8988T (cell line): Measurements from ENCODE around the gene RXRA.

Source experiments
- DNase-seq: peaks from one replicate; pipeline ENCODE4 v3.0.0; 2011

The RXRA gene

GRCh38 chr9:134313470-134313869 is 12.8 kb upstream of the RXRA start:
- no peak for DNase-seq

- no peak for DNase-seq
Observed at GRCh38 chr9:134314039-134314949, 12.0 kb upstream of the RXRA start.

GRCh38 chr9:134314950-134315715 is 11.1 kb upstream of the RXRA start:
- DNase-seq = no peak

- DNase-seq = no peak
Observed at GRCh38 chr9:134315716-134316448, 10.4 kb upstream of the RXRA start.

- DNase-seq = no peak
Observed at GRCh38 chr9:134316449-134317160, 9.7 kb upstream of the RXRA start.

GRCh38 chr9:134317400-134317789 is 8.9 kb upstream of the RXRA start:
- no peak for DNase-seq

- DNase-seq = no peak
Observed at GRCh38 chr9:134317790-134318414, 8.4 kb upstream of the RXRA start.

GRCh38 chr9:134318481-134318891 is 7.8 kb upstream of the RXRA start:
- no peak for DNase-seq

- DNase-seq = no peak
Observed at GRCh38 chr9:134318941-134319305, 7.3 kb upstream of the RXRA start.

- no peak for DNase-seq
Observed at GRCh38 chr9:134319306-134320125, 6.7 kb upstream of the RXRA start.

GRCh38 chr9:134320126-134320867 is 6.0 kb upstream of the RXRA start:
- no peak for DNase-seq

GRCh38 chr9:134320868-134321471 is 5.3 kb upstream of the RXRA start:
- no peak for DNase-seq

- no peak for DNase-seq
Observed at GRCh38 chr9:134321531-134321930, 4.7 kb upstream of the RXRA start.

GRCh38 chr9:134321946-134322741 is 4.1 kb upstream of the RXRA start:
- no peak for DNase-seq

GRCh38 chr9:134322781-134323241 is 3.4 kb upstream of the RXRA start:
- DNase-seq = no peak

- no peak for DNase-seq
Observed at GRCh38 chr9:134323741-134324358, 2.4 kb upstream of the RXRA start.

GRCh38 chr9:134324359-134325095 is 1.7 kb upstream of the RXRA start:
- DNase-seq = no peak
